HepG2 (cell line): ENCODE data around the gene TJP2. TPM values are rescaled to one million over a fixed set of nuclear protein-coding genes. Genes with fewer than 3 reads are reported as not detected.
A peak's percentile ranks its signal among the peaks of the same experiment; 100 is the strongest.

Experiments used
- ATF1 ChIP-seq: IDR thresholded peaks from 2 replicates; pipeline ENCODE4 v1.6.1; 2016; ENCODE audit warnings: mild to moderate bottlenecking, control low read depth
- ELK4 ChIP-seq: sonication (generic); formaldehyde crosslinking; IDR thresholded peaks from 2 replicates; pipeline ENCODE4 v1.9.0; 2021; ENCODE audit warnings: missing genetic modification reagents, borderline replicate concordance
- GRHL1 ChIP-seq: sonication (generic); formaldehyde crosslinking; conservative IDR thresholded peaks from 2 replicates; pipeline ENCODE4 v1.8.0; 2022; ENCODE audit warnings: missing genetic modification reagents
- HES4 ChIP-seq: sonication (generic); formaldehyde crosslinking; IDR thresholded peaks from 2 replicates; pipeline ENCODE4 v1.9.0; 2021; ENCODE audit warnings: mild to moderate bottlenecking, missing genetic modification reagents, borderline replicate concordance
- LCORL ChIP-seq, 2 experiments: fragments of 450-650 bp in 1 of 2; sonication (generic) in 1 of 2; formaldehyde crosslinking in 1 of 2; IDR thresholded peaks; 2 replicates each; pipeline versions ENCODE4 v1.5.0 to v1.6.1; 2017 to 2020; ENCODE audit warnings: antibody characterized with exemption in 1 of 2, missing genetic modification reagents in 1 of 2
- NCOA2 ChIP-seq: sonication (generic); formaldehyde crosslinking; IDR thresholded peaks from 2 replicates; pipeline ENCODE4 v1.8.0; 2022; ENCODE audit warnings: inconsistent platforms
- RXRB ChIP-seq: IDR thresholded peaks from 2 replicates; pipeline ENCODE4 v1.6.1; 2016; ENCODE audit warnings: borderline replicate concordance, missing genetic modification reagents, missing compliant biosample characterization
- SAFB2 ChIP-seq: sonication (generic); formaldehyde crosslinking; IDR thresholded peaks from 2 replicates; pipeline ENCODE4 v1.5.1; 2020; ENCODE audit warnings: missing genetic modification reagents, low read depth, mild to moderate bottlenecking, borderline replicate concordance
- TP53 ChIP-seq: sonication (generic); formaldehyde crosslinking; conservative IDR thresholded peaks from 2 replicates; pipeline ENCODE4 v1.4.0; 2020; ENCODE audit warnings: missing genetic modification reagents
- ZNF362 ChIP-seq: sonication (generic); formaldehyde crosslinking; IDR thresholded peaks from 2 replicates; pipeline ENCODE4 v1.4.0; 2020; ENCODE audit warnings: missing genetic modification reagents, mild to moderate bottlenecking, borderline replicate concordance
- ZNF646 ChIP-seq: sonication (generic); formaldehyde crosslinking; IDR thresholded peaks from 2 replicates; pipeline ENCODE4 v1.9.0; 2021; ENCODE audit warnings: mild to moderate bottlenecking, missing genetic modification reagents
- ZNF720 ChIP-seq: sonication (generic); formaldehyde crosslinking; IDR thresholded peaks from 2 replicates; pipeline ENCODE4 v1.4.0; 2020; ENCODE audit warnings: missing genetic modification reagents
- polyA plus RNA-seq, 8 experiments: library from polyadenylated mRNA; depleted of rRNA in 3 of 8; stranded (reverse) in 7 of 8; unstranded in 1 of 8; fragments of >200 nt; fragmentation: Illumina TruSeq in 4 of 8; extraction: Trizol in 4 of 8; gene quantifications; 2 replicates each; pipeline versions ENCODE4 v1.2.1 to v1.2.3, GENCODE V29; 2011 to 2016; ENCODE audit warnings: low read depth in 4 of 8, missing spikeins in 1 of 8, mixed read lengths in 1 of 8; ENCODE audit not compliant: insufficient read depth in 1 of 8
- total RNA-seq, 5 experiments: library from RNA; depleted of rRNA; stranded (reverse); fragments of >200 nt; fragmentation: Illumina TruSeq; extraction: Trizol; gene quantifications; 2 replicates each; pipeline ENCODE4 v1.2.3, GENCODE V29; 2016; ENCODE audit warnings: low read depth in 1 of 5
- TF ChIP-seq, protein P1 (sequence below): sonication (generic); formaldehyde crosslinking; IDR thresholded peaks from 2 replicates; pipeline ENCODE4 v1.5.0; 2020; ENCODE audit warnings: mild to moderate bottlenecking, missing genetic modification reagents, borderline replicate concordance
- TF ChIP-seq, protein P2 (sequence below): IDR thresholded peaks from 2 replicates; pipeline ENCODE4 v1.6.1; 2018; ENCODE audit warnings: missing genetic modification reagents, mild to moderate bottlenecking, missing compliant biosample characterization

The TJP2 gene
- total and polyA plus RNA-seq, 2 of the 13 experiments (the other 11 are each of a cell fraction or from before 2014, with no cell fraction given): 109 to 110 TPM

DNA sequence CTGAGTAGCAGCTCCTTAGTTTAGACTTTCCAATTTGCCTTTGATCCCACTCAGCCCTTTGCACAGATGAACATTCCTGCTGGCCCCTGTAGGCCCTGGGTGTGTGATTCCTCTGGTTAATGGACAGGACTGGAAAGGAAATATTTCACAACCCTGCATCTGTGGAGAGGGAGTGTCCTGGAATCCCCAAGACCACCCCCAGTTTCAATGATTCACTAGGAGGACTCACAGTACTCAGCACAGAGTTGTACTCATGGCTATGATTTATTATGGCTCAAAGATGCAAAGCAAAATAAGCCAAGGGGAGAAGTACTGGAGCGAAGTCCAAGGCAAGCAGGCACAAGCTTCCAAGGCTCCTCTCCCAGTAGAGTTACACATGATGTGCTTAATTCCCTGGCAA, 42.4 kb upstream of the TJP2 start (continued):
- TF ChIP-seq, protein P1, sequence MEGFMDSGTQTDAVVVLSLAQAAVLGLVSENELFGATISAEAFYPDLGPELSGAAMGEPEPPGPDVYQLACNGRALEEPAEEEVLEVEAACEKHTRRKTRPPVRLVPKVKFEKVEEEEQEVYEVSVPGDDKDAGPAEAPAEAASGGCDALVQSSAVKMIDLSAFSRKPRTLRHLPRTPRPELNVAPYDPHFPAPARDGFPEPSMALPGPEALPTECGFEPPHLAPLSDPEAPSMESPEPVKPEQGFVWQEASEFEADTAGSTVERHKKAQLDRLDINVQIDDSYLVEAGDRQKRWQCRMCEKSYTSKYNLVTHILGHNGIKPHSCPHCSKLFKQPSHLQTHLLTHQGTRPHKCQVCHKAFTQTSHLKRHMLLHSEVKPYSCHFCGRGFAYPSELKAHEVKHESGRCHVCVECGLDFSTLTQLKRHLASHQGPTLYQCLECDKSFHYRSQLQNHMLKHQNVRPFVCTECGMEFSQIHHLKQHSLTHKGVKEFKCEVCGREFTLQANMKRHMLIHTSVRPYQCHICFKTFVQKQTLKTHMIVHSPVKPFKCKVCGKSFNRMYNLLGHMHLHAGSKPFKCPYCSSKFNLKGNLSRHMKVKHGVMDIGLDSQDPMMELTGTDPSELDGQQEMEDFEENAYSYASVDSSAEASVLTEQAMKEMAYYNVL (CRISPR knock-in tag): no peak
- TF ChIP-seq ELK4 (CRISPR knock-in tag) (no peak), ZNF646 (CRISPR knock-in tag) (0 out of 2 replicates have a peak, but pooled peaks have one; percentile 29), GRHL1 (CRISPR knock-in tag) (no peak), SAFB2 (CRISPR knock-in tag) (no peak), ZNF720 (CRISPR knock-in tag) (no peak), LCORL (IDR thresholded peaks at IDR 0.05) (no peak), LCORL (CRISPR knock-in tag; IDR thresholded peaks at IDR 0.05) (peak; percentile 57; the same call in 1 of the 2 replicates), HES4 (no peak), ATF1 (CRISPR knock-in tag) (no peak), RXRB (CRISPR knock-in tag) (no peak), TP53 (no peak), ZNF362 (CRISPR knock-in tag) (no peak), NCOA2 (CRISPR knock-in tag) (peak; percentile 16; the same call in 1 of the 2 replicates)
- TF ChIP-seq, protein P2, sequence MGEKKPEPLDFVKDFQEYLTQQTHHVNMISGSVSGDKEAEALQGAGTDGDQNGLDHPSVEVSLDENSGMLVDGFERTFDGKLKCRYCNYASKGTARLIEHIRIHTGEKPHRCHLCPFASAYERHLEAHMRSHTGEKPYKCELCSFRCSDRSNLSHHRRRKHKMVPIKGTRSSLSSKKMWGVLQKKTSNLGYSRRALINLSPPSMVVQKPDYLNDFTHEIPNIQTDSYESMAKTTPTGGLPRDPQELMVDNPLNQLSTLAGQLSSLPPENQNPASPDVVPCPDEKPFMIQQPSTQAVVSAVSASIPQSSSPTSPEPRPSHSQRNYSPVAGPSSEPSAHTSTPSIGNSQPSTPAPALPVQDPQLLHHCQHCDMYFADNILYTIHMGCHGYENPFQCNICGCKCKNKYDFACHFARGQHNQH: no peak
